Bronchial epithelial cell (primary cell): ENCODE data around the gene NDUFS5. TPM values are rescaled to one million over a fixed set of nuclear protein-coding genes. Genes with fewer than 3 reads are reported as not detected.
"Not testable (repeated sequence)": the region's sequence is repeated elsewhere in the genome, so short reads cannot be mapped to it uniquely, and the experiment has no call there.

Experiments used
- DNase-seq: peaks from one replicate; pipeline ENCODE4 v3.0.0-alpha.2; 2010; ENCODE audit warnings: low read depth
- FAIRE-seq: peaks from 2 replicates; lab custom pipeline; 2011; peaks lifted over from hg19 to GRCh38; lab: Jason Lieb, UNC
- H3K27me3 ChIP-seq: 2 replicates; pipeline ENCODE4 v1.5.1; 2011; ENCODE audit warnings: low read length; ENCODE audit not compliant: control insufficient read depth, insufficient read depth
- H3K36me3 ChIP-seq: 2 replicates; pipeline ENCODE4 v1.5.1; 2011; ENCODE audit warnings: low read length; ENCODE audit not compliant: control insufficient read depth, insufficient read depth
- H3K4me3 ChIP-seq: 2 replicates; pipeline ENCODE4 v1.5.1; 2011; ENCODE audit warnings: mild to moderate bottlenecking, low read depth, low read length, control low read depth
- total RNA-seq: library from RNA; depleted of rRNA; stranded (reverse); fragments of >200 nt; gene quantifications from 2 replicates; pipeline ENCODE4 v1.2.1, GENCODE V29; 2014
- TF ChIP-seq, protein P1 (sequence below): IDR thresholded peaks from 2 replicates; pipeline ENCODE4 v1.5.1; 2011; ENCODE audit warnings: mild to moderate bottlenecking, moderate library complexity, low read length, control low read depth, inconsistent platforms; ENCODE audit not compliant: insufficient read depth, severe bottlenecking

NDUFS5 gene
- total RNA-seq, 1 donor from 2014 or later = 417 TPM

DNA sequence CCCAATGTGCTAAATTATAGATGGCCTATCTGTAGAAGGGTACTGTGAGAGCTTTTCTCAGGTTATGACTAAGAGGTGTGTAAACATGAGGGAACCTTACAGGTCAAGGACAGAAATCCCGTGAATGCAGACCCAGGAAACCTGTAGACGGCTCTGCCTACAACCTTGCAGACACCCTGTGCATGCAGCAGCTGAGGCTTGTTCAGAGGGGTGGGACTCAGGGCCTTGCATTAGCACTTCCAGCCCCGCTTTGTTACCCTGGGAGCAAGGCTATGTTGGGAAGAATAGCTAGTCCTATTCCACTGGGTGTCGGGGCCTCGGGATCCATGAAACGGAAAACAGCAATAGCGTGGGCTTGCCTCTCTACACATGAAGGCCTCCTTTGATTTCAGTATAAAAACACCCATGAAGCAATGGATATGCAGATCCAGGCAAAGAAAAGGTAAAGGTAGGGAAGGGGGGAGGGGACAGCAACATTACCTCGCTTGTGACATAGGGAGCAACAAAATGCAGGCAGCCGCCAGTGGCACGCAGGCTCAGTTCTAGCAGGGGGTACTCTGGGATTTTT is 9.5 kb upstream of the NDUFS5 start:
- TF ChIP-seq, protein P1, sequence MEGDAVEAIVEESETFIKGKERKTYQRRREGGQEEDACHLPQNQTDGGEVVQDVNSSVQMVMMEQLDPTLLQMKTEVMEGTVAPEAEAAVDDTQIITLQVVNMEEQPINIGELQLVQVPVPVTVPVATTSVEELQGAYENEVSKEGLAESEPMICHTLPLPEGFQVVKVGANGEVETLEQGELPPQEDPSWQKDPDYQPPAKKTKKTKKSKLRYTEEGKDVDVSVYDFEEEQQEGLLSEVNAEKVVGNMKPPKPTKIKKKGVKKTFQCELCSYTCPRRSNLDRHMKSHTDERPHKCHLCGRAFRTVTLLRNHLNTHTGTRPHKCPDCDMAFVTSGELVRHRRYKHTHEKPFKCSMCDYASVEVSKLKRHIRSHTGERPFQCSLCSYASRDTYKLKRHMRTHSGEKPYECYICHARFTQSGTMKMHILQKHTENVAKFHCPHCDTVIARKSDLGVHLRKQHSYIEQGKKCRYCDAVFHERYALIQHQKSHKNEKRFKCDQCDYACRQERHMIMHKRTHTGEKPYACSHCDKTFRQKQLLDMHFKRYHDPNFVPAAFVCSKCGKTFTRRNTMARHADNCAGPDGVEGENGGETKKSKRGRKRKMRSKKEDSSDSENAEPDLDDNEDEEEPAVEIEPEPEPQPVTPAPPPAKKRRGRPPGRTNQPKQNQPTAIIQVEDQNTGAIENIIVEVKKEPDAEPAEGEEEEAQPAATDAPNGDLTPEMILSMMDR = no peak
- Histone ChIP-seq H3K27me3 (no peaks in the 10 kb centered on the region), H3K4me3 (no peak overlapping the region), H3K36me3 (no peaks in the 10 kb centered on the region)
- FAIRE-seq = no peak
- peak; percentile 38 for DNase-seq

DNA sequence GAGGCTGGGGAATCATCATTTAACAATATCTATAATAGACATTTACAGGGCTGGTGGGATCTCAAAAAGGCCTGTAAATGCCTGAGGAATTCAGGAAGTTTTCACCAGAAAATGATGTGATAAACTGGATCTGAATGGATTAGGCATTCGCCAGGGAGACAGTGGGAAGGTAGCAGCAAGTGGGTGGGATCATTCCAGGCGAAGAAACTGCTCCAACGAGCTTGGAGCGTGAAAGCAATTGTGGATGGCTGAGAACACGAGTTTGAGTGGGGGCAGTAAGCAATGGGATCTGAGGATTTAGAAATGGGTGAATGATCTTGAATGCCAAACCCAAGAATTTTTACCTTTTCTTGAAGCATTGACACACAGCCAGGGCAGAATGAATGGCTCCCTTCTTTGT is 8.9 kb upstream of the NDUFS5 start:
- DNase-seq = no peak

DNA sequence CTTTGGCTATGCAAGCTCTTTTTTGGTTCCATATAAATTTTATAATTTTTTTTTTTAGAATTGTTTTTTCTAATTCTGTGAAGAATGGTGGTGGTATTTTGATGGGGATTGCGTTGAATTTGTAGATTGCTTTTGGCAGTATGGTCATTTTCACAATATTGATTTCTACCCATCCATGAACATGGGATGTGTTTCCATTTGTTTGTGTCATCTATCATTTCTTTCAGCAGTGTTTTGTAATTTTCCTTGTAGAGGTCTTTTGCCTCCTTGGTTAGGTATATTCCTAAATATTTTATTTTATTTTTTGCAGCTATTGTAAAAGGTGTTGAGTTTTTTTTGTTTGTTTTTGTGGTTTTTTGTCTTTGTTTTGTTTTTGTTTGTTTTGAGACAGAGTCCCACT is 5.7 kb upstream of the NDUFS5 start:
- H3K36me3 ChIP-seq, FAIRE-seq, H3K27me3 ChIP-seq, H3K4me3 ChIP-seq, DNase-seq: not testable (repeated sequence)

More for the DNA sequence above, 8.9 kb upstream of the NDUFS5 start:
- FAIRE-seq = no peak
- Histone ChIP-seq H3K4me3 (no peak overlapping the region), H3K36me3 (no peaks in the 10 kb centered on the region), H3K27me3 (no peaks in the 10 kb centered on the region)
- TF ChIP-seq, protein P1 = no peak

DNA sequence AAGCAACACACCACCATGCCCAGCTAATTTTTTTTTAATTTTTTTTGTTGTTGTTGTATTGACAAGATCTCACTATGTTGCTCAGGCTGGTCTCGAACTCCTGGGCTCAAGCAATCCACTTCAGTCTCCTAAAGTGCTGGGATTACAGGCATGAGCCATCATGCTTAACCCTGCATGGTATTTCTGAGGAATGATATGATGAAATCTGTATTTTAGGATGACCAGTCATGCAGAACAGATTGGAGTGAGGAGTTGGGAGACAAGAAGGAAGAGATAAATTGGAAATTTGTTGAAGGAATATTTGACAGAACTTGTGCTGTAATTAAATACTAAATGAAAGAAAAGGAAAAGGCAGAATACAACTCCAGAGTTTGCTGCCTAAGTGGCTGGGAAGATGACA is 4.7 kb upstream of the NDUFS5 start:
- FAIRE-seq (no peak), DNase-seq (peak; percentile 47)
- Histone ChIP-seq H3K4me3 (no peak overlapping the region), H3K36me3 (no peaks in the 10 kb centered on the region), H3K27me3 (no peaks in the 10 kb centered on the region)
- TF ChIP-seq, protein P1 = no peak

DNA sequence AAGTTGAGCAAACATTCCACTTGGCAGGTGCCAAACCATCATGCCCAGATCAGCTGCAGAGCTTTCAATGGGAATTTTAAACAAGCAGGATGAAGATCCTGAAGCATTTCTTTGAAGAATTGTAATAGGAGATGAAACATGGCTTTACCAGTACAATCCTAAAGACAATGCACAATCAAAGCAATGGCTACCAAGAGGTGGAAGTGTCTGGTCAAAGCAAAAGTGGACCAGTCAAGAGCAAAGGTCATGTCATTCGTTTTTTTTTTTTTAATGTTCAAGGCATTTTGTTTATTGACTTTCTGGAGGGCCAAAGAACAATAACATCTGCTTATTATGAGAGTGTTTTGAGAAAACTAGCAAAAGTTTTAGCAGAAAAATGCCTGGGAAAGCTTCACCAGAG is 3.0 kb upstream of the NDUFS5 start:
- TF ChIP-seq, protein P1 = no peak
- FAIRE-seq = no peak

DNA sequence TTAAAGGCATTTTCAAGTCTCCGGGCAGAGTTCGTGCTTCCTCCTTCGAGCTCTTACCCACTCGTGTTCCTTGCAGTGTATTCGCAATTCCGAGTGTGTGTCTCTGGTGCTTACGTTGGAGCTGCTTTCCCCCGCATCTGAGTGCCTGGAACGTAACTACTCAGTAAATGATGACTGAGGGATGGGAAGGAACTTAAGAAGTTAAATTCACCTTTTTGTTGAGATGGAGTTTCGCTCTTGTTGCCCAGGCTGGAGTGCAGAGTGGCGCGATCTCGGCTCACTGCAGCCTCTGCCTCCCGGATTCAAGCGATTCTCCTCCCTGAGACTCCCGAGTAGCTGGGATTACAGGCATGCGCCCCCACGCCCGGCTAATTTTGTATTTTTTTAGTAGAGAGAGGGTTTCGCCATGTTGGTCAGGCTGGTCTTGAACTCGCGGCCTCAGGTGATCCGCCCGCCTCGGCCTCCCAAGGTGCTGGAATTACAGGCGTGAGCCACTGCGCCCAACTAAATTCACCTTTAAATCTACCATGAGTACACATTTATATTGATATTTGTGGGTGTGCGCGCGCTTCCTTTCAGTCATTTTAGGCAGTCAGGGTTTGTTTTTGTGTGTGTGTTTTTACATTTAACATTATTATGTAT is 837 bp downstream of the NDUFS5 start:
- H3K36me3 ChIP-seq = no peaks in the 10 kb centered on the region
- DNase-seq (no peak), FAIRE-seq (no peak)
- H3K27me3 ChIP-seq = no peaks in the 10 kb centered on the region
- H3K4me3 ChIP-seq = peak overlapping the region; percentile 74
- TF ChIP-seq, protein P1 = no peak

More for the DNA sequence above, 3.0 kb upstream of the NDUFS5 start:
- DNase-seq = no peak
- H3K27me3 ChIP-seq = no peaks in the 10 kb centered on the region
- no peak overlapping the region for H3K4me3 ChIP-seq
- H3K36me3 ChIP-seq = no peaks in the 10 kb centered on the region
